HEK293T (cell line): ENCODE data around the gene CAPN7.
A peak's percentile ranks its signal among the peaks of the same experiment; 100 is the strongest.
"Not testable (repeated sequence)": the region's sequence is repeated elsewhere in the genome, so short reads cannot be mapped to it uniquely, and the experiment has no call there.

ENCODE experiments used
- CTCF ChIA-PET: fragments of 350-600 bp; formaldehyde crosslinking; extraction: SDS; loops from one replicate; lab custom pipeline; 2021; ENCODE audit warnings: antibody characterized with exemption, inconsistent platforms; lab: Yijun Ruan, JAX
- POLR2A ChIA-PET: fragments of 350-600 bp; formaldehyde crosslinking; extraction: SDS; loops from one replicate; lab custom pipeline; 2020; ENCODE audit warnings: antibody characterized with exemption, inconsistent platforms; lab: Yijun Ruan, JAX
- DNase-seq: peaks from one replicate; pipeline ENCODE4 v3.0.0; 2012; ENCODE audit warnings: mixed read lengths; ENCODE audit errors: extremely low spot score
- ARNT ChIP-seq: fragments of 450-650 bp; IDR thresholded peaks from 2 replicates; pipeline ENCODE4 v1.6.1; 2017; ENCODE audit warnings: mild to moderate bottlenecking
- BHLHE40 ChIP-seq: fragments of 450-650 bp; IDR thresholded peaks from 2 replicates; pipeline ENCODE4 v1.6.1; 2016; ENCODE audit warnings: mild to moderate bottlenecking, moderate library complexity, borderline replicate concordance
- CTBP1 ChIP-seq: fragments of 450-650 bp; IDR thresholded peaks from 2 replicates; pipeline ENCODE4 v1.6.1; 2016; ENCODE audit warnings: borderline replicate concordance
- ELF4 ChIP-seq: fragments of 450-650 bp; IDR thresholded peaks from 2 replicates; pipeline ENCODE4 v1.6.1; 2017; ENCODE audit warnings: antibody characterized with exemption
- FOXA1 ChIP-seq: fragments of 450-650 bp; IDR thresholded peaks from 2 replicates; pipeline ENCODE4 v1.6.1; 2016; ENCODE audit warnings: mild to moderate bottlenecking
- FOXK2 ChIP-seq: fragments of 450-650 bp; IDR thresholded peaks from 2 replicates; pipeline ENCODE4 v1.6.1; 2016; ENCODE audit warnings: mild to moderate bottlenecking
- FOXM1 ChIP-seq: fragments of 450-650 bp; IDR thresholded peaks from 2 replicates; pipeline ENCODE4 v1.6.1; 2017; ENCODE audit warnings: mild to moderate bottlenecking, borderline replicate concordance
- HDGF ChIP-seq: fragments of 450-650 bp; IDR thresholded peaks from 2 replicates; pipeline ENCODE4 v1.6.1; 2017; ENCODE audit warnings: antibody characterized with exemption, borderline replicate concordance
- L3MBTL2 ChIP-seq: fragments of 450-650 bp; conservative IDR thresholded peaks from 2 replicates; pipeline ENCODE4 v1.6.1; 2016; ENCODE audit warnings: mild to moderate bottlenecking
- LEF1 ChIP-seq: fragments of 450-650 bp; IDR thresholded peaks from 2 replicates; pipeline ENCODE4 v1.6.1; 2017; ENCODE audit warnings: mild to moderate bottlenecking, borderline replicate concordance
- NFRKB ChIP-seq: fragments of 450-650 bp; IDR thresholded peaks from 2 replicates; pipeline ENCODE4 v1.6.1; 2016; ENCODE audit warnings: mild to moderate bottlenecking, moderate library complexity
- SP1 ChIP-seq: fragments of 450-650 bp; IDR thresholded peaks from 2 replicates; pipeline ENCODE4 v1.6.1; 2017
- SUZ12 ChIP-seq: fragments of 450-650 bp; IDR thresholded peaks from 2 replicates; pipeline ENCODE4 v1.6.1; 2016; ENCODE audit warnings: mild to moderate bottlenecking
- TARDBP ChIP-seq: fragments of 450-650 bp; IDR thresholded peaks from 2 replicates; pipeline ENCODE4 v1.6.1; 2016
- ZNF384 ChIP-seq: fragments of 450-650 bp; IDR thresholded peaks from 2 replicates; pipeline ENCODE4 v1.6.1; 2016
- TF ChIP-seq, protein P1 (sequence below): fragments of 450-650 bp; IDR thresholded peaks from 2 replicates; pipeline ENCODE4 v1.6.1; 2016

CAPN7 gene

DNA sequence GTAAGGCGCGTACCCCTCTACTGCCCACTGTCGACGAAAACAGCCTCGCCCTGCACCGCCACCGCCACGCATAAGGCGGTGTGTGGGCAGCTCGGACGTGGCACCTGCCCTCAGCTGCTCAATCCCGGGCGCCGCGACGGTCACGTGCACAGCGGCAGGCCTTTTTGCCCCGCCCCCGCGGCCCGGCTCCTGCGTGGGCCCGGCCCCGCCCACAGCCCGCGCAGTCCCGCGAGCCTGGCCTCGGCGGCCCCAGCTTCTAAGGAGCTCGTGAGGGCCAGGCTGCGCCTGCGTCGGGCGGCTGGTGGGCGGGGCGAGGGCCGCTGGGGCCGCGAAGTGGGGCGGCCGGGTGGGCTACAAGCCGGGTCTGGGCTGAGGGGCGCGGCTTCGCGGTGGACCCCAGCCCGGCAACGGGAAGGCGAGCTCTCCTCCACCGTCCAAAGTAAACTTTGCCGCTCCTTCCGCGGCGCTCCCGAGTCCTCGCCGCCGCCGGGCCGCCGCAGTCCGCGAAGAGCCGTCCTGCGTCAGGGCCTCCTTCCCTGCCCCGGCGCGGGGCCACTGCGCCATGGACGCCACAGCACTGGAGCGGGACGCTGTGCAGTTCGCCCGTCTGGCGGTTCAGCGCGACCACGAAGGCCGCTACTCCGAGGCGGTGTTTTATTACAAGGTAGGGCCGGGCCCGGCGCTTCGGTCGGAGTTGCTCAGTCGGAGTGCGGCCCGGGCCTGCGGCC lies at the start of gene CAPN7:
TSS of gene CAPN7 (plus strand) at position 313 of the 728 bp plus-strand sequence. CDS start at position 563, 250 bp downstream.
- DNase-seq = peak; percentile 93
- ChIA-PET POLR2A (interaction anchor here (0.6 to 1.5 kb wide), 16 partner anchors 9 to 1028 kb away, joined by 3 to 8 read pairs (median 3); partner anchors contain the start of genes LSM3, MRPS25, RBSN and XPC), CTCF (interaction anchor here (1.3 to 1.5 kb wide), 2 partner anchors 62 to 199 kb away, joined by 3 to 4 read pairs; no protein-coding TSS in a partner anchor)
- TF ChIP-seq FOXM1 = no peak
- TF ChIP-seq L3MBTL2 = peak; percentile 91
- TF ChIP-seq ARNT = no peak
- TF ChIP-seq TARDBP = peak; percentile 86
- no peak for TF ChIP-seq FOXA1
- TF ChIP-seq LEF1 = peak; percentile 74; the same call in 1 of the 2 replicates
- TF ChIP-seq SP1 = no peak
- TF ChIP-seq BHLHE40 = no peak
- TF ChIP-seq ELF4 = no peak

- TF ChIP-seq ZNF384 = no peak
- no peak for TF ChIP-seq SP1
- no peak for TF ChIP-seq ARNT
- no peak for TF ChIP-seq CTBP1
- TF ChIP-seq, protein P1, sequence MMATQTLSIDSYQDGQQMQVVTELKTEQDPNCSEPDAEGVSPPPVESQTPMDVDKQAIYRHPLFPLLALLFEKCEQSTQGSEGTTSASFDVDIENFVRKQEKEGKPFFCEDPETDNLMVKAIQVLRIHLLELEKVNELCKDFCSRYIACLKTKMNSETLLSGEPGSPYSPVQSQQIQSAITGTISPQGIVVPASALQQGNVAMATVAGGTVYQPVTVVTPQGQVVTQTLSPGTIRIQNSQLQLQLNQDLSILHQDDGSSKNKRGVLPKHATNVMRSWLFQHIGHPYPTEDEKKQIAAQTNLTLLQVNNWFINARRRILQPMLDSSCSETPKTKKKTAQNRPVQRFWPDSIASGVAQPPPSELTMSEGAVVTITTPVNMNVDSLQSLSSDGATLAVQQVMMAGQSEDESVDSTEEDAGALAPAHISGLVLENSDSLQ = no peak
- TF ChIP-seq FOXK2 = no peak
- no peak for TF ChIP-seq LEF1
- TF ChIP-seq TARDBP = no peak
- TF ChIP-seq HDGF = no peak
- no peak for TF ChIP-seq L3MBTL2
- POLR2A ChIA-PET = no interaction called here
These were observed 48.6 kb upstream of the CAPN7 start for GRCh38 chr3:15157441-15157840.

DNA sequence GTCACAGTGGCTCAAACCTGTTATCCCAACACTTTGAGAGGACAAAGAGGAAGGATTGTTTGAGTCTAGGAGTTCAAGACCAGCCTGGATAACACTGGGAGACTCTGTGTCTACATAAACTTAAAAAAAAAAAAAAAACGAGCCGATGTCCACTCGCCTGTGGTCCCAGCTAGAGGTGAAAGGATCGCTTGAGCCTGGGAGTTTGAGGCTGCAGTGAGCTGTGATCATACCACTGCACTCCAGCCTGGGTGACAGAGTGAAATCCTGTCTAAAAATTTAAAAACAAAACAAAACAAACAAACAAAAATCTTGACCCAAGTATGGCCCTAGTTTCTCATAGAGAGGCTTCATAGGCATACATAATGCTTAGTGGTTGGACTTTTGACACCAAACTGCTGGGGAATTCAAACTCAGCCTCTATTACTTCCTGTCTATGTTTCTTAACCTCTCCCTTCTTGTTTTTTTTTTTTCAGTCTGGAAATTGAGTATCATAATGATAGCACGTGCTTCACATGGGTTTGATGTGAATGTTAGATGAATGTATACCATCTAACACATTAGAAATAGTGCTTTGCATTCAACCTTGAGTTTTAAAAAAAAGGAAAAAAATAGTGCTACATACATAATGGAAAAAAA lies 46.4 kb upstream of the CAPN7 start:
- ChIA-PET POLR2A (no interaction called here), CTCF (no interaction called here)
- TF ChIP-seq LEF1 (no peak), FOXA1 (no peak), SUZ12 (no peak), FOXK2 (no peak), HDGF (no peak), FOXM1 (no peak), TARDBP (no peak), ELF4 (no peak), ZNF384 (no peak), NFRKB (no peak), BHLHE40 (no peak), ARNT (no peak), L3MBTL2 (no peak), CTBP1 (no peak)
- TF ChIP-seq, protein P1 = no peak
- DNase-seq = no peak

More at GRCh38 chr3:15157441-15157840, 48.6 kb upstream of the CAPN7 start:
- DNase-seq = no peak
- CTCF ChIA-PET = no interaction called here

DNA sequence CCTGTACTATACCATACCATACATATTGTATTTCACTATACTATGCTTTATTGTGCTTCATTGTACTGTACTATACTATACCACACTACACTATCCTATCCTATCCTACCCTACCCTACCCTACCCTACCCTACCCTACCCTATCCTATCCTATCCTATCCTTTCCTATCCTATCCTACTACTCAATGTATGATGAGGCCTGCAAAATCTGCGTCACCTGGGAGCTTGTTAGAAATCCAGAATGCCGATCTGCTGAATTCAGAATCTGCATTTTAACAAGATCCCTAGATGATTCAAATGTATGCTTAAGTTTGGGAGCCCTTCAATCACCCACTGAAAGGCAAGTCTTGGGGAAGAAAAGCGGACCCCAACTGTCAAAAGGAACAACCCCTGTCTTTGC lies 45.4 kb upstream of the CAPN7 start:
- TF ChIP-seq ZNF384 (no peak), TARDBP (no peak), HDGF (no peak)
- CTCF ChIA-PET = no interaction called here
- DNase-seq = no peak
- POLR2A ChIA-PET = no interaction called here

DNA sequence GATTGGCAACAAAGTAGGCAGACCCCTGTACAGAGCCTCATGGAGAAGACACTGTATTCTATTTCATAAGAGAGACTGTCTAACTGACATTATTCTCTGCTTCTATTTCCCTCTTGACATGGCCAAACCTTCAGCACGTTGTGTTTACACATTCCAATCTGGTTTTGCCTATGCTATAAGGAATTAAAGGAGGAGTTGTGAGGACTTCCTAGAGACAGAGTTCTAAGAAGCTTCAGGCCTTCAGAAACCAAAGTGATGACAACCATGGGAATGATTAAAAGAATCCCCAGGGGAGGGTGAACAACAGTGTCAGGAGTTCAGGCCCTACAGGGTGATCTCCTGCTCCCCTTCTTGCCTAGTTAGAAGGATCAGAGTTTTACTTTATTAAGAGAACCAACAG lies 44.9 kb upstream of the CAPN7 start:
- POLR2A ChIA-PET = no interaction called here
- CTCF ChIA-PET = no interaction called here
- no peak for TF ChIP-seq L3MBTL2
- no peak for TF ChIP-seq TARDBP
- TF ChIP-seq HDGF = no peak
- TF ChIP-seq ARNT = no peak
- DNase-seq = no peak

- POLR2A ChIA-PET, CTCF ChIA-PET, DNase-seq: not testable (repeated sequence)
These were observed 42.4 kb upstream of the CAPN7 start for GRCh38 chr3:15163656-15164055.

GRCh38 chr3:15164340-15164739 lies 41.7 kb upstream of the CAPN7 start:
- POLR2A ChIA-PET = no interaction called here
- no peak for TF ChIP-seq FOXM1
- no peak for TF ChIP-seq FOXK2
- TF ChIP-seq SP1 = no peak
- TF ChIP-seq BHLHE40 = no peak
- CTCF ChIA-PET = interaction anchor here (0.6 to 0.8 kb wide), 3 partner anchors 14 to 104 kb away, joined by 3 to 4 read pairs (median 4); no protein-coding TSS in a partner anchor
- no peak for DNase-seq

- DNase-seq = no peak
- TF ChIP-seq, protein P1 = no peak
- no peak for TF ChIP-seq ARNT
- TF ChIP-seq LEF1 = no peak
- ChIA-PET POLR2A (no interaction called here), CTCF (interaction anchor here (0.7 to 0.8 kb wide), 2 partner anchors 15 to 103 kb away, joined by 4 read pairs; no protein-coding TSS in a partner anchor)
These were observed 41.0 kb upstream of the CAPN7 start for GRCh38 chr3:15165061-15165460.

DNA sequence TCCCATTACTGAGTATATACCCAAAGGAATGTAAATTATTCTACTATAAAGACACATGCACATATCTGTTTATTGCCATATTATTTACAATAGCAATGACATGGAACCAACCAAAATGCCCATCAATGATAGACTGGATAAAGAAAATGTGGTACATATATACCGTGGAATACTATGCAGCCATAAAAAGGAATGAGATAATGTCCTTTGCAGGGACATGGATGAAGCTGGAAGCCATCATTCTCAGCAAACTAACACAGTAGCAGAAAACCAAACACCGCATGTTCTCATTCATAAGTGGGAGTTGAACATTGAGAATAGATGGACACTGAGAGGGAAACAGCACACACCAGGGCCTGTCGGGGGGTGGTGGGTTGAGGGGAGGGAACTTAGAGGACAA lies 39.7 kb upstream of the CAPN7 start:
- CTCF ChIA-PET, DNase-seq, POLR2A ChIA-PET: not testable (repeated sequence)
